ENCODE data around the gene NLRP12. TPM values are rescaled to one million over a fixed set of nuclear protein-coding genes. Genes with fewer than 3 reads are reported as not detected.

The NLRP12 gene, protein sequence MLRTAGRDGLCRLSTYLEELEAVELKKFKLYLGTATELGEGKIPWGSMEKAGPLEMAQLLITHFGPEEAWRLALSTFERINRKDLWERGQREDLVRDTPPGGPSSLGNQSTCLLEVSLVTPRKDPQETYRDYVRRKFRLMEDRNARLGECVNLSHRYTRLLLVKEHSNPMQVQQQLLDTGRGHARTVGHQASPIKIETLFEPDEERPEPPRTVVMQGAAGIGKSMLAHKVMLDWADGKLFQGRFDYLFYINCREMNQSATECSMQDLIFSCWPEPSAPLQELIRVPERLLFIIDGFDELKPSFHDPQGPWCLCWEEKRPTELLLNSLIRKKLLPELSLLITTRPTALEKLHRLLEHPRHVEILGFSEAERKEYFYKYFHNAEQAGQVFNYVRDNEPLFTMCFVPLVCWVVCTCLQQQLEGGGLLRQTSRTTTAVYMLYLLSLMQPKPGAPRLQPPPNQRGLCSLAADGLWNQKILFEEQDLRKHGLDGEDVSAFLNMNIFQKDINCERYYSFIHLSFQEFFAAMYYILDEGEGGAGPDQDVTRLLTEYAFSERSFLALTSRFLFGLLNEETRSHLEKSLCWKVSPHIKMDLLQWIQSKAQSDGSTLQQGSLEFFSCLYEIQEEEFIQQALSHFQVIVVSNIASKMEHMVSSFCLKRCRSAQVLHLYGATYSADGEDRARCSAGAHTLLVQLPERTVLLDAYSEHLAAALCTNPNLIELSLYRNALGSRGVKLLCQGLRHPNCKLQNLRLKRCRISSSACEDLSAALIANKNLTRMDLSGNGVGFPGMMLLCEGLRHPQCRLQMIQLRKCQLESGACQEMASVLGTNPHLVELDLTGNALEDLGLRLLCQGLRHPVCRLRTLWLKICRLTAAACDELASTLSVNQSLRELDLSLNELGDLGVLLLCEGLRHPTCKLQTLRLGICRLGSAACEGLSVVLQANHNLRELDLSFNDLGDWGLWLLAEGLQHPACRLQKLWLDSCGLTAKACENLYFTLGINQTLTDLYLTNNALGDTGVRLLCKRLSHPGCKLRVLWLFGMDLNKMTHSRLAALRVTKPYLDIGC
- not detected in 2 replicates for total RNA-seq

GRCh38 chr19:53824134-53824611 lies at the start of gene NLRP12:
NLRP12 (minus strand) TSS chr19:53824314; CDS start chr19:53824174, 140 bp downstream.

DNA sequence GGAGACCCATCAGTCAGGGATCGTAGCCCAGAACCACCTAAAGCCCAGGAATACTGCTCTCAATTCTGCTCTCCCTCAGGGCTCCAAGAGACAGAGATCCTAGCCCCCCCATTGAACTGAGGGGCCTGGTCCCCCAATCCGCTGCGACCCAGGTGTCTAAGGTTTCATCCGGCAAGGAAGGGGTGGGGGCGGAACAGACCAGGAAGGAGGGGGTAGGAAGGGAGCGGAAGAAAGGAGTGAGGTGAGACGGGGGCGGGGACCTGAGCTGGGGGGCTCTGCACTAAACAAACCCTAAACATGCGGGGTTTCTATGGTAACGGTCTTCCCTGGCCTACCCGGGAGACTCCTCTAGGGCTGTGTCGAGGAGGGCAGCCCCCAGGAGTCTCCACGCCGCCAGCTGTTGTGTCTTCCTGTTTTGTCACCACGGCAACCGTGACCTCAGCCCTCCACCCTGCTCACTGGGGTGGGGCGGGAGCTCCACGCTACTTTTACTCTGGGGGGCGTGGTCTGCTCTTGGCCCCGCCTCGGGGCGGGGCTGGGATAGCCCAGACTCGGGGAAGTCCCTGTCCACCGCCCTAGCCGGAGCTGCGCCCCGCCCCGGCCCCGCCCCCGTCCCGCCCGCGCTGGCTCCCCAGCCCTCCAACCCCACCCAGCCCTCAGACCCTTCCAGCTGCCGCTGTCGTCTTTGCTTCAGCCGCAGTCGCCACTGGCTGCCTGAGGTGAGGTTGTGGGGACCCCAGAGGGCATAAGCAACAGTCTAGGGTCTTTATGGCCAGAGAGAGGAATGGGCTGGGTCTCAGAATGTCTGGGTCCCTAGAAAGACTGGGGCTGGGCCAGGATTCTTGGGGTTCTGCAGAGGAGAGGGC lies 43.3 kb upstream of the NLRP12 start, which contains the start of gene MYADM:
Gene MYADM, plus strand, starts transcription at position 659 of the 866 bp plus-strand sequence. CDS start 5,647 bp downstream, outside the sequence.

Other genes starting within 250 kb of the NLRP12 start
- gene DPRX, start 192.3 kb downstream of the NLRP12 start, total RNA-seq = not detected in 2 replicates
- gene MYADM, start 43.6 kb upstream of the NLRP12 start, total RNA-seq = 1.5 and 8.2 TPM in 2 replicates
- under 0.01 TPM in 1 of 2 replicates, not detected in the other for gene PRKCG, start 57.9 kb upstream of the NLRP12 start, total RNA-seq
- gene CACNG7, start 85.0 kb upstream of the NLRP12 start, total RNA-seq = not detected in 2 replicates
- not detected in 2 replicates for gene CACNG8, start 138.6 kb upstream of the NLRP12 start, total RNA-seq
- gene CACNG6, start 167.3 kb upstream of the NLRP12 start, total RNA-seq = not detected in 2 replicates
- not detected in 2 replicates for gene VSTM1, start 239.6 kb upstream of the NLRP12 start, total RNA-seq

Measured in tracheal epithelial cell (primary cell).